NB4 (cell line): Measurements from ENCODE around the gene PARP11.

Source experiments
- CTCF ChIP-seq: IDR thresholded peaks from one replicate; pipeline ENCODE4 v1.5.1; 2012; ENCODE audit warnings: low read depth, low read length
- MAX ChIP-seq: IDR thresholded peaks from 2 replicates; pipeline ENCODE4 v1.6.1; 2011; ENCODE audit warnings: low read depth, low read length
- MYC ChIP-seq: IDR thresholded peaks from 2 replicates; pipeline ENCODE4 v1.6.1; 2011; ENCODE audit warnings: low read depth, low read length
- POLR2A ChIP-seq: IDR thresholded peaks from 2 replicates; pipeline ENCODE4 v1.6.1; 2011; ENCODE audit warnings: mild to moderate bottlenecking; ENCODE audit not compliant: insufficient read length; ENCODE audit errors: extremely low read depth

GRCh38 chr12:3810540-3810939 lies 62.7 kb downstream of the PARP11 start:
- TF ChIP-seq CTCF (no peak), POLR2A (no peak), MYC (no peak), MAX (no peak)
